IPS-NIHi11 (cell line): Measurements from ENCODE around the gene THEM5.
A peak's percentile ranks its signal among the peaks of the same experiment; 100 is the strongest.

ENCODE experiments used
- DNase-seq: peaks from one replicate; pipeline ENCODE4 v3.0.0; 2012; ENCODE audit warnings: mixed read lengths, low spot score

Gene THEM5

DNA sequence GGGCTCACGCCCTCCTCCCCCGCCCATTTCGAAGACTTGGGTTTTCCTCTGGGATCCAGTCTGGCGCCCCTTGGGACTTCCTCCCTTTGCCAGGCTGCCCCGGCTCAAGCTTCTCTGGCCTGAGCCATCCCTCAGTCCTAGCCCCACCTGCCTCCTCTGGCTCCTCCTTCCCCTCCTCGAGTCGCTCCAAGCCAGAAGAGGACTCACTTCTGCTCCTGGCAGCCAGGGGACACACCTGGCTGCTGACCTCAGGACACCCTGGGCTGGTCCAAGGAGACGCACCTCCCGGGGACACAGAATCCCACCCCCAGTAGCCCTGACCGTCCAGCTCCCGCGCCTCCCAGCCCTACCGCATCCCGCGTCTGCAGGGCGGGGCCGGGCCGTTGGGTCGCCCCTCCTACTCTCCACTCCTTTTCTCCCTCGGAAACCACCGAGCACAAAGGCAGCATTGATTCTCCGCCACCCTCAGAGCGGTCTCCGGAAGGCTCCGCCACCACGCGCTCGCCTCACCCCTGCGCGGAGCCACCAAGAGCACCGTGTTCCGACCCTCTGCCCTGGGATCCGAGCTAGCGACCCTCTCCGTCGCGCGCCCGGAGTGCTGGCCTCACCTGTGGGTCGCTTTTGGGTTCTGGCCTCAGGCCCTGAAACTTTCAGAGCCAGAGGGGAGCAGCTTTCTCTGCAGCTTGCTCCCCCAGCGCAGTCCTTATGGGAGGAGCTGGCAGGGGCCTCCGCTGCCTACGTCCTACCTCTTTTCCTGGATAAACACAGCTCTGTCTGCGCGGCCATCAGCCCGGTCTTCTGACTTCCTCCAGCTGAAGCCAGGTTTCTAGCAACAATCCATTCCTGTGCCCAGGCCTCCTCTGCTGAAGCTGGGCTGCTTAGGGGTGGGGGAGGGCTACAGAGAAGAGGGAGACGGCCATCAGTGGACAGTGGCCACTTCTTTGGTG is 13.8 kb downstream of the THEM5 start, which contains the start of gene C2CD4D:
Gene C2CD4D, minus strand, starts transcription at position 364 of the 947 bp plus-strand sequence. CDS start 831 bp downstream, outside the sequence.
- DNase-seq: peak; percentile 85

DNA sequence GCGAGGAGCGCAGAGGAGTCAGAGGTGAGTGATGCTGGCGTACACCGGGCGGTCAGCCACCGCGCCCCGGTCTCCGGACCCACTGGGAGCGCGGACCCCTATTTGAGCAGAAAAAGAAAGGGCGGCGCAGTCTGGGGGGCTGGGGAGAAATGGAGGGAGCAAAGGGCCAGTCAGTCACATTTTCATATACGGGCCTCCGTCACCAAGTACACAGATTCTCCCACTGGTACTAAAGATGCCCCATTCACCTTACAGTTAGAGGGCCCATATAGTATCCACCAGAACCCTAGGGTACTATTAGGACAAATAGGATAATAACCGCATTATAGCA is 14.5 kb downstream of the THEM5 start:
- no peak for DNase-seq

DNA sequence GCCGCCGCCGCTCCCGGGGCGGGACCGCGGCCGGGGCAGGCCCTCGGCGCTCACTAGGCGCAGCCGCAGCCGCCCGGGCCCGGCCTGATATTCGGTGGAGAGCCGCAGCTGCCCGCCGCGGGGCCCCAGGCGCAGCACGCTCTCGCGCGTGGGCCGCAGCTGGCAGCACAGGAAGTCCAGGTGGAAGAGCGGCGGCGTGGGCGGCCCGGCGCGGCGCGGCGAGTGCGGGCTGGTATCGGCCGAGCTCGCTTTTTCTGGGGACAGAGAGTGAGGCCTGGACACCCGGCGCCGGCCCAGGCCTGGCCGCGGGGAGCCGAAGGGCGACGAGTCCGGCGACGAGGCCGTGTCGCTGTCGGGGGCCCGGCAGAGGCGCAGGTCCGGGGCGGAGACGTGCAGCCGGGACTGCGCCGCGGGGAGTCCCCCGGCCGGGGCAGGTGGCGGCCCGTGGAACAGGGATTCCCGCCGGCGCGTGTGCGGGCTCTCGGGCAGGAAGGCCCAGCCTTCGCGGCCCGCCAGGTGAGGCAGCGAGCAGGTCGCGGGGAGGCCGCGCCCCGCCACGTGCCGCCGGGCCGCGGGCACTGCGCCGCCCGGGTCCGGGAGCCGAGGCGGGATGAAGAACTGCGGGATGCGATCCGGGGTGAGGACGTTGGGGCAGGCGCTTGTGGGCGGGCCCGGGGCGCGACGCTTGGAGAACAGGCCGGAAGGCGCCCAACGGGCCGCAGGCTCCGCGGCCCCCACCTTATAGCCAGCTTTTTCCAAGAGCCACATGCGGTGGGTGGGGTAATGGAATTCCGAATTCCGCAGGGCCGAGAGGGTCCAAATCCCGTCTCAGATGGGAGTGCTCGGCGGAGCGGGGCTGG is 15.1 kb downstream of the THEM5 start:
- DNase-seq: peak; percentile 60

DNA sequence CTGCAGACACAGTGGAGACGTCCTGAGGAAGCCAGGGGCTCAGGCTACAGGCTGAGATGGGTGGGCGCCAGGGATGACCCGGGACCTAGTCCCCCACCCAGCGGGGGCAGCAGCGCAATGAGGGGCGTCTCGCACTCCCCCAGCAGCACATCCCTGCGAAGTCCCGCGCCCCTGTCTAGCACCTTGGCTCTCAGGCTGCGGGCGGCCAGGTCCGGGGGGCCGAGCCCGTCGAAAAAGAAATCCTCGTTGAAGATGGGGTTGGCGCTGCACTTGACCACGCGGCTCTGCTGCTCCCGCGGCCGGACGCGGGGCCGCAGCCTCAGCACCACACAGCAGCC is 15.7 kb downstream of the THEM5 start:
- DNase-seq: no peak

DNA sequence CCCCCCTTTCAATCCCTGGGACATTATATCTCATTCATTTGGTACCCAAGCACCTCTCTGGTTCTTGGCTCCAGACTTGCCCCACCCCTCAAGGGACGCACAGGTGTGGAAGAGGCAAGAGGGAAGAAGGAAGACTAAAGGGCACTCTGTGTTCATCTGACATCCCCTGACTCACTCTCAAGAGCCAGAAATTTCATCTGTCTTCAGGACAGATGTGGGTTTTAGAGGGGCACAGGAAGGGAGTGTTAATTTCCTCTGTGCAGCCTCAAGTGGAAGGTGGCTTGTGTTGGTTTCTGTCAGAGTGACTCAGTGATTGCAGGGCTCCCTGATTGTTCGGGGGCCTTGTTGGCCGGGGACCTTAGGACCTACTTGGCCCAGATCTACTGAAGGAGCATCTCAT is 16.3 kb downstream of the THEM5 start:
- no peak for DNase-seq

DNA sequence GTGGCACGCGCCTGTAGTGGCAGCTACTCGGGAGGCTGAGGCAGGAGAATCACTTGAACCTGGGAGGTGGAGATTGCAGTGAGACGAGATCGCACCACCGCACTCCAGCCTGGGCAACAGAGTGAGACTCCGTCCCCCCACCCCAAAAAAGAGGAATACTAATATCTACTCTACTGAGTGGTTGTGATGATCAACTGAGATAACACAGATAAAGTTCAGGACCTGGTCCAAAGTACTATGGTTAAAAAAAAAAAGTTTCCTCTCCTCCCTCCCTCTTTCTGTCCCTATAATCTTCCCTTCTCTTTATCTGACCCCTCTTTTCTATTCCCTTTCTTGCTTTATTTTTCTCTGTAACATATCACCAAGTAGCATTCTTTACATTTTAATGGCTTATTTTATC is 17.9 kb downstream of the THEM5 start:
- DNase-seq: no peak

DNA sequence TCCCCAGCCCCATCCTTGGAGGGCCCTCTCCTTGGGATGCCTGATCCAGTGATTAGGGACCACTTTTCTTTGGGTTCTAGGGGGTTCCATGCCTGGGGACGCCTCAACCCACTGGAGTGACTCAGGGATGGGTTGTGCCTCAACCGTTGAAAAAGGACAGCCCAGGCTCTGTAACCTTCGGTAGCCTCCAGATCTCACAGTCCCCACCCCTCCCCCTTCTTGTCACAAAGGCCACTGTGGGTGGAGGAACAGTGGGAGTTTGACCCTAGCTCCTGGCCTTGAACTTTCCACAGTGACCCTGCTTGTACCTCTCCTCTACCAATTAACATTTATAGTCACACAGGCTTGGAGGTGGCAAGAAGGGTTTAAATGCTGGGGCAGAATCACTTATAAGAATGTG is 19.3 kb downstream of the THEM5 start:
- DNase-seq: no peak

DNA sequence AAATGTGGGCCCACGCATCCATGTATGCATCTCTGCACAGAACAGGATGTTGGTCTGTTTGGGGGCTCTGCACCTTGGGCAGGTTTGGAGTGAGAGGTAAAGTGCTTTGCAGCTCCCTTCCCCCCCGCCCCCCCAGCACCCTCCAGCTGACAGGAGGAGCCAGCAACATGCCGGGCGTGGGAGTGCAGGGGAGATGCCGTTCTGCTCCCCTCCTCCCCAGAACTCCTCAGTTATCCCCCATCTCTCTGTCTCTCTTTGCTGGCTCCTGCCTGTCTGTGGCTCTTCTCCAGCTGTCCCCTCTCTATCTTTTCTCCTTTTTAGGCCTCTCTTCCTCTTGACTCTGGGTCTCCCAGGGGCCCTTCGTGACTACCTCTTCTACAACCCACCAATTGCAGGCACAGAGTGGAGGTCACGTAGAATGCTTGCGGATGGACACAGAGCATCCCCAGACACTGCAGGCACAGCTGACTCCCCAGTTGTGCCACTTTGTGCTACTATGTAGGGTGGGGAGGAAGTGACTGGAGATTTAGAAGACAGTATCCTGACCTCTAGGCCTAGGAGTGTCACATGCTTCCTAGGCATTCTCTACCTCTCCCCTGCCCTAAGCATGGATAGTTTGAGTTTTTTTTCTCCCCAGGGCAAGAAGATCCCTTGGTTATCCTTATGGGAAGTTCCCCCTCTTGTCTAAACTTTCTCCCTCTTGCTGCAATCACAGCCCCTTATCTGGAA is 20.2 kb downstream of the THEM5 start:
- DNase-seq: no peak

DNA sequence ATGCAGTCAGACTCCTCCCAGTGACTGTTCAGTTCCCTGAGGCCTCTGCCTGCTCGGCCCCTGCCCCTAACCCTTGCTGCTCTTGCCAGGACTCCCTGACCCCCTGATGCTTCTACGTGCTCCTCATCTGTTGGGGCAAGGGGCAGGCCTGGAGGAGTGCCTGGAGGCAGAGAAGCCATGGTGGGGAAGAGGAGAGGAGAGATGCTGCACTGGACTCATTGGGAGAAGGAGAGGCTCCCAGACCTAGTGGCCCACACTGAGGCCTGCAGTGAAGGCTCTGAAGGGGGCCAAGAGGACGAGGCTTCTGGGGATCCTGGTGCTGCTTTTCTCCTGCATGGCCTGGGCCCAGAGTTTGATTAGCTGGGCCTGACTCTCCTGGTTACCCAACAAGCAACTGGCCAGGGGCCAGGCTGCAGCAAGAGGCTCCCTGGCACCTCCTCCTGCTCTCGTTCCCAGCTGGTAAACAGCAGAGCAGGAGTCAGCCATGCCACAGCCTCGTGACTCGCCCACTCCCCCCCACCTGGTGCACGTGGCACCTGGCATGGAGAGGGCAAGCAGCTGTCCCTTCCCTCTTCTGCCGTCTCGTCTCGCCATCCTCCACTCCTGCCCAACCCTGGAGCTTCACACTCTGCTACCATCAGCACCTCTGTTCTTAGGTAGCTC is 21.1 kb downstream of the THEM5 start:
- DNase-seq: no peak

DNA sequence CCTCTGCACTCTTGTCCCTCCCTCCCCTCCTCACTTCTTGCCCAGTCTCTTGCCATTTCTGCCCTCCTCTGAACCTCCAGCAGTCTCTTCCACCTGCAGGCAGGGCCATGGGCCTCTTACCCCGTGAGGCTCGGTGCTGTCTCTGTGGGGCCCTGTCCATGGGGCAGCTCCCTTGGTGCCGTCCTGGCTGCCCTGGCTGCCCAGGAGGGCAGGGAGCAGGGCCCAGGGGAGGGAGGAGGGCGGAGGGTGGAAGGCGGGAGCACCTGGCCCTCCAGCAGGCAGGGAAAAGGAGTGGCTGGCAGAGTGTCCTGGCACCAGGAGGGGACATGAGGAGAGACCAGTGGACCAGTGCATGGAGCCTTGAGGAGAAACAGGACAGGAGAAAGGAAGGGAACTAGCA is 21.9 kb downstream of the THEM5 start, which contains the start of gene RORC:
Gene RORC, minus strand, starts transcription at position 198 of the 400 bp plus-strand sequence. Its CDS starts 38 bp downstream, at position 160.
- no peak for DNase-seq

DNA sequence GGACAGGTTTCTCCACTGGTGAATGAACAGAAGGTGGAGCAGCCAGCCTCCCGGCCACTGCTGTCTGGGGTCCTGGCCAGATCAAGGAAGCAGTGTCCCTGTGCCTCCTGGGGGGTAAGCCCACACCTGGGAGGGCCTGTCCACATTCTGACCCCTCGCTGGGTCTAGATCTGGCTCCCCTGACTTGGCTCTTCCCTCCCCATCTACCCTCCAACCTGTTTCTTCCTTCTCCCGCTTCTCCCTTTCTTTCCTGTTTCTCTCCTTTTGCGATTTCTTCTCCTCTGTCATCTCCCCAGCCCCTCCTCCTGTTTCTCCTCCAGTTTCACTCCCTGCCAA is 22.3 kb downstream of the THEM5 start:
- DNase-seq: no peak

DNA sequence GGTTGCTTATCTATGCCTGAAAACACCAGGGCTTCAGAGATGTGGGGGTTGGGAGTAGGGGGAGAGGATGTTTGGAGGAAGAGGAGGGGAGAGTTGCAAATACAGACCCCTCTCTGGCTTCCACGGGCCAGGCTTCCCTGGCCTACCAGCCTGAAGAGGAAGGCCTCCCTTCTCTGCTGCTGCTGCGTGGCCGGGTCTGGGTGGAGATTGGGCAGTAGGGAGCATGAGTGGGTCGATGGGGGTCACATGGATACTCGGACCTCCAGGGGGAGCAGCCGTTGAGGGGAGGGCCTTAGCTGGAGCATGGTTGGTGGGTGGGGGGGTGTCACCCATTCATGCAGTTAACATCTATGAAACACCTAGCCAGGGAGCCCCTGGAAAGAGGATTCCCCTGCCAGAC is 23.5 kb downstream of the THEM5 start:
- no peak for DNase-seq

DNA sequence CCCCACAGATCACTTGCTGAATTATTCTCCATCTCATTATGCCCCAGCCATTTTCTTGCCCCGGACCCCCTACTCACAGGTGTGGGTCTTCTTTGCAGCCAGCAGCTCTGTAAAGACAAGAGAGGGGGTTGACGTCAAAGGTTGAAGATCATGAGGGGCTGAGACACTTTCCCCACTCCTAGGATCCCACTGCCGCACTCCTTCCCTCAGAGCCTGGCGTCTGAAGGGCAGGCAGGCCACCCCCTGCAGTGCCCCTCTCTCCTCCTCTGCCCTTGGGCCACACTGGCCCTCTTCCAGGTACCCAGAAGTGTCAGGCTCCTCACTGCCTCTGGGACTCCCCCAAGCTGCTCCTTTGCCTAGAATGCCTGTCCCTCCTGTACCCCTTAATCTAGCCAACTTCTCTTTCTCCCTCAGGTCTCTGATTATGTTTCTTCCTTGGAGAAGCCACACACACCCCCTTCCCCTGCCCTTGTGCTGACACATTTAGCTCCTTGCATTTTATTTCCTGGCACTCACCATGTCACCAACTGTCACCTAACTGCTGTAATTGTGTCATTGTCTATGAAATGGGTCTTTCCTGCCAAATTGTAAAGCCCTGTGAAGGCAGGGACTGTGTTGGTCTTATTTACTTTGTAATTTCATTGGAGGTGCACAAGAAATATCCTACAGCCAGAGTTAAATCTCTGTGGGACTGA is 24.0 kb downstream of the THEM5 start:
- DNase-seq: no peak

DNA sequence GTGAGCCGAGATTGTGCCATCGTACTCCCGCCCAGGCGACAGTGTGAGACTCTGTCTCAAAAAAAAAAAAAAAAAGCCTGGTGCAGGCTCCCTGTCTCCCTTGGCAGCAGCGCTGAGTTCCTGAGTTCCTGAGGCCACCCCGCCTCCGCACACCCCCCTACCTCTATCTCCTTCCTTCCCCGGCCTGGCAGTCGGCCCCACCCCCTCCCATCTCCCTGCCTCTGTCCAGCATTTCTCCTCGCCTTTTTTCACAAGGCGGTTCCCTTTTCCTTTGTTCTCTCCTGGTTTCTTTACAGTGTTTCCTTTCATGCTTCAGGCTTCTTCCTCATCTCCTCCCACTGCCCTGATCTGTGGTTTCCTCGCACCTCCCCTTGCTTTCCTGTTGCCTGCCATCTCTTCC is 24.6 kb downstream of the THEM5 start:
- DNase-seq: peak; percentile 90

DNA sequence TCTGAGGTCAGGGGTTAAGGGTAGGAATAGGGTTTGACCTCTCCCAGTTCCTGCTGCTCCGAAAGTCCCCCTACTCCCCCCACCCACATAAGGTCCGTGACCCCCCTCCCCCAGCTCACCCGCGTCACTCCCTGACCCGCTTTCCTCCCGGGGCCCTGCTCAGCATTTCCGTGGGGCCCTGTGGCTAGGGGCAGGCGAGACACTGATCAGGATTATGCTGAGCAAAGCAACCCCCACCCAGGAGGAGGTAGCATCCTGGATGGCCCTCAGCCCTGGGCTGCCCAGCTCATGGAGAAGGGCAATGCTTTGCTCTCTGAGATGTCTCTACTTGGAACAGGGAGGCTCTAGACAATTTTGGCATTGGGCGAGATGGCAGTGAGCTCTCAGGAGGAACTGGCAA is 25.7 kb downstream of the THEM5 start:
- DNase-seq: no peak

DNA sequence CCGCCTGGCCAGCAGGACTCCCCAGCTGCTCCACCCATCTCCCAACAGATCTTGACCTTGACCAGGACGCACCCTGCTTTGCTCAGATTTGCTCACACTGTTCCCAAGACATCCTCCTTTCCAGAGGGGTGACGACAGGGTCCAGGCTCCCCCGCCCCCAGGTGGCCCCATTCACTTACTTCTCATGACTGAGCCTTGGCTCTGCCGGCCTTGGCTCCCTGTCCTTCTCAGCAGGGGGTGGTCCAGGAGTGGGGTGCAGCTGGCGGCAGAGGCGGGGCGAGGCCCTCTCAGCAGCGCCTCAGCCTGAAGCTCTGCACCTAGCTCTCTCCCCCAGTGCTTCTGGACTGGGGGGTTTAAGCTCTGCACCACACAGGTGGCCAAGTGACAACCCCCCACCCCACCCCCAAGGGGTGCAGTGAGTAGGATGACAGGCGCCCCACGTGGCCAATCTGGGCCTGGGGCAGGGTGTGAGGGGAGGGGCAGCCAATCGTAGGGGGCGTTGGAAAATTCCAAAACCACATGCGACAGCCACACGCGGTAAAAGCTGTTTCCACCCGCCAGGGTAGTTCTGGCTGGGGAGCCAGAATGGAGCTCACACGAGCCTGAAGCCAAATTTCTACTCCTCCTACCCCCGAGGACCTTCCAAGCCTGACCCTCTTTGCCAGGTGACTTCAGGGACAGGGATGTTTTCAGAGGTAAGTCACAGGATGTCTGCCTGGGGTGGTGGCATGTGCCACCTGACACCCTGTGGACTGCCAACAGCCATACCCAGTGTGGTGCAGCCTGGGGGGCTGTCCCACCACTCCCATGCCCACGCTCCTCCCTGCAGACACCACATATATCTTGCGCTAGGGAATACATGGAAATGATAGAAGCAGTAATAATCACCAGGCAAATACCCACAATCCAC is 27.5 kb downstream of the THEM5 start:
- DNase-seq: peak; percentile 69

DNA sequence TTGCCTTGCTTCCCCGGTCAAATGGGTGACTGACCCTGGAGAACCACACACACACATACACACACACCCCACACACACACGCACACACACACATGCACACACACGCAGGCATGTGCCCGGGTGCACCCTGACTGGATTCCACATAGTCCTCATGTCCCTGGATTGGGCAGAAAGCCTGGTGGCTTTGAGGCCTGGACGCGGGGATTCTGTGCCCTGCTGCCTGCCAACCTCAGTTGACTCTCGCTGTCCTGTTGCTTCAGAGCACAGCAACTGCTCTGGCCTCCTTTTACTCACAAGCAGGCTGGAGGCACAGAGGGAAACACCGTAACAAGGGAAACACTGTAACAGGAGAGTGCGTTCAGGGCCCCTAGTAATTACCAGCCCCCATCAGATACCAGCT is 28.3 kb downstream of the THEM5 start:
- no peak for DNase-seq

DNA sequence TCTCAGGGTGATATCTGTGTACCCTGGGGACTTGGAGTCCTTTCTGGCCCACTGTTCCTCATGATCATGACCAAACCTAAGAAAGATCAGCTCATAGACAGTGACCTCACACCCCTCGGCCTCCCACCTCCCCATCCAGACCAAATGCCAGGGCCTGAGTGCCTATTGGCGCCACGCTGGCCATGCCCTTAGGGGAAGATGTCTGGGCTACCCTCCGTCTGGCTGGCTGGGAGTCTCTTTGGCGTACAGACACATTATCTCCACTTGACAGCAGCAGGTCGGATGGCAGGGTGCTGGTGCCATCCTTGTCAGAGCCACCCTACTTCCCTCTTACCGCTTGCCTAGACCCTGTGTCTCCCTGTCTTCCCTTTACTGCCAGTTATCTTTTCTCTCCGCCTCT is 30.3 kb downstream of the THEM5 start:
- DNase-seq: no peak

DNA sequence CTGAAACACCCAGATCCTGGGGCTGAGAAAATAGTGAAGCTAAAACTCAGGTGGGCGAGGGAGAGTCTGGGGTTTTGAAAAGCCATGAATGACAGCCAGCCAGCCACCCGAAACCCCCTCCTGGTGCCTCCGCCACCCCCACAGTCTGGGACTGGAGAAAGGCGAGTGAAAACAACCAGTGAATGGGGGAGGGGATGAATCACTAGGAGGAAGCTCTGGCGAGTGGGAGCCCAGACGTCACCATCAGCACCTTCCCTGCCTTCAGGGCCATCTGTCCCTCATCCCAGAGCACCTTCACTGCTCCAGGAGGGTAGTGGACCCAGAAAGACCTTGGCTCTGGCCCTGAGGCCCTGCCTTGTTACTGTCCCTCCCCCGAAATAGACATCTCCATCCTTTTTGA is 31.1 kb downstream of the THEM5 start:
- no peak for DNase-seq

DNA sequence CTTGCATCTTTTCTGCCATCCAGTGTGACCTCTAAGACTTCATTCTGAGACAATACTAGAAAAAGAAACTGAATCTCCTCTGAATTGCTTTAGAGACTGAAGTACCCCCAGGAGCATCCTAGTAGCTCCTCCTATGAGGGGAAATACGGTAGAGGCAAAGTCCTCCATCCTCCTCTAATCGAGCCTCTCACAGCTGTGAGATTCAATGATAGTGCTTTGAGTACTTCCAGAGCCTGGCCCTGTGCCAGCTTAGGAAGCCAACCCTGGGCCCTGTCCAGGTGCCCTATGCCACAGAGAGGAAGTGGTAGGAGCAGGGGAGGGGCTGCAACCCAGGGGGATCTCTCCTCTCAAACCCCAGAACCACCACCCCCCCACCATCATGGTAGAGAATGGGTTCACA is 32.6 kb downstream of the THEM5 start:
- DNase-seq: no peak
